Stomach (tissue), 4 donors: ENCODE measurements around the gene A1BG.

Experiments used
- POLR2A ChIP-seq, 4 donors: fragments of 450-650 bp; IDR thresholded peaks; one replicate each; pipeline ENCODE4 v1.6.1; 2016; ENCODE audit warnings: antibody characterized with exemption in 4 of 4, control low read depth in 2 of 4, mild to moderate bottlenecking in 1 of 4, moderate library complexity in 1 of 4
- POLR2AphosphoS5 ChIP-seq, 3 donors: sonication (generic); formaldehyde crosslinking; IDR thresholded peaks; one replicate each; pipeline ENCODE4 v1.6.1; 2016; ENCODE audit warnings: antibody characterized with exemption in 3 of 3
- TF ChIP-seq, protein P1 (sequence below), 7 experiments: fragments of 450-650 bp in 4 of 7; fragments of 200-600 bp in 3 of 7; sonication (generic) in 3 of 7; IDR thresholded peaks; one replicate each; pipeline ENCODE4 v1.5.1; 2016 to 2019; ENCODE audit warnings: antibody characterized with exemption in 7 of 7, control low read depth in 2 of 7, mild to moderate bottlenecking in 1 of 7

DNA sequence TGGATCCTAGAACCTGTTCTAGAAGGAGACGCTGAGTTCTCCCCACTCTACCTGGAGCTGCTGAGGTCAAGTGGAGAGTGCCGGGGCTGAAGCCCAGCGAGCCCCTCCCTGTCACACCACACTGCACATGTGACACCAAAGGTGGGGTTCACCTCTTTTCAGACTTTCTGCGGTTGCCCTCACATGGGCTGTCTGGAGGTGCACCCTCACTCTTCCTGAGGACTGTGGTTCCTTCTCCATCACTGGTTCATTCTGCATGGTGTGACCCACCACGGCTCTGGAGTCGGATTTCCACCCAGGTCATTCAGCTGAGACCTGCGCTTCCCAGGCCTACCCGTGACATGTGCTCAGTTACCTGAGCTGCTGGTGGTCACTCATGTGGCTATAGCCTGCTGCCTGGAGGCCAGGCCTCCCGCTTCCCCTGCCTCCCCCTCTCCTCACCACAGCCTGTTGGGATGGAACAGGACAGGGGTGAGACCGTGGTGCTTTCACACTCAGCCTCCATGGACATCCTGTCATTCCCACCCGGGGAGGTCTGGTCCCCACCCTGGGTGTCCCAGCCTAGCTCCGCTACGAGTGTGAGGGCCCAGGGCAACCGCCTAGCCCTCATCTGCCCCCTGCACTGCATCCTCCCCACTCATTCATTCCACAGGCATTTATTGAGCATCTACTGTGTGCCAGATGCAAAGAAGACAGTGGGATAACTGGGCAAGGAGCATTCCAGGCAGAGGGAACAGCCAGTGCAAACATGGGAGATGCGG, 605 bp upstream of the A1BG start:
- TF ChIP-seq POLR2AphosphoS5 (IDR thresholded peaks at IDR 0.05) (no peak), POLR2A (IDR thresholded peaks at IDR 0.05) (no peak)
- TF ChIP-seq, protein P1, sequence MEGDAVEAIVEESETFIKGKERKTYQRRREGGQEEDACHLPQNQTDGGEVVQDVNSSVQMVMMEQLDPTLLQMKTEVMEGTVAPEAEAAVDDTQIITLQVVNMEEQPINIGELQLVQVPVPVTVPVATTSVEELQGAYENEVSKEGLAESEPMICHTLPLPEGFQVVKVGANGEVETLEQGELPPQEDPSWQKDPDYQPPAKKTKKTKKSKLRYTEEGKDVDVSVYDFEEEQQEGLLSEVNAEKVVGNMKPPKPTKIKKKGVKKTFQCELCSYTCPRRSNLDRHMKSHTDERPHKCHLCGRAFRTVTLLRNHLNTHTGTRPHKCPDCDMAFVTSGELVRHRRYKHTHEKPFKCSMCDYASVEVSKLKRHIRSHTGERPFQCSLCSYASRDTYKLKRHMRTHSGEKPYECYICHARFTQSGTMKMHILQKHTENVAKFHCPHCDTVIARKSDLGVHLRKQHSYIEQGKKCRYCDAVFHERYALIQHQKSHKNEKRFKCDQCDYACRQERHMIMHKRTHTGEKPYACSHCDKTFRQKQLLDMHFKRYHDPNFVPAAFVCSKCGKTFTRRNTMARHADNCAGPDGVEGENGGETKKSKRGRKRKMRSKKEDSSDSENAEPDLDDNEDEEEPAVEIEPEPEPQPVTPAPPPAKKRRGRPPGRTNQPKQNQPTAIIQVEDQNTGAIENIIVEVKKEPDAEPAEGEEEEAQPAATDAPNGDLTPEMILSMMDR (IDR thresholded peaks at IDR 0.05), result no peak
